Measurements from ENCODE around the gene EDN3. TPM values are rescaled to one million over a fixed set of nuclear protein-coding genes. Genes with fewer than 3 reads are reported as not detected.

Gene EDN3
- total and polyA plus RNA-seq, 2 of the 8 experiments (the other 6 are each of a cell fraction or from before 2014, with no cell fraction given) = 0.17 to 0.38 TPM

GRCh38 chr20:59268870-59269269, 31.5 kb upstream of the EDN3 start:
- no peak overlapping the region for H2BK120ac ChIP-seq (replicated peaks; ENCODE audit: low read depth, low read length)
- H3K14ac ChIP-seq (ENCODE audit: insufficient read length) = no peak overlapping the region
- no peak overlapping the region for H4K91ac ChIP-seq (replicated peaks; ENCODE audit: insufficient read length, low read length)
- H3K23ac ChIP-seq (ENCODE audit: insufficient read length) = no peak overlapping the region
- peaks cover 0 to 13% (median 5%) of the 10 kb centered on the region in 4 experiments; a peak in 4 of 7 replicates for H3K4me1 ChIP-seq (replicated peaks in 1 of 4; ENCODE audit: control insufficient read depth in 3 of 4, insufficient read depth in 4 of 4, low read length in 3 of 4)
- peak overlapping the region; percentile 3; the same call in 1 of the 2 replicates for H3K18ac ChIP-seq (ENCODE audit: extremely low read depth, low read length)
- no peak overlapping the region for H3K4ac ChIP-seq (replicated peaks; ENCODE audit: insufficient read length, low read depth, low read length)
- H3K4me3 ChIP-seq (ENCODE audit: extremely low read depth in 1 of 4, insufficient read depth in 2 of 4, low read depth in 3 of 4, low read length in 4 of 4) = peak overlapping the region in 1 of 4 experiments; percentile 22; a peak in 1 of 8 replicates
- no peaks in the 10 kb centered on the region; the same call in 1 of the 2 replicates for H3K23me2 ChIP-seq (ENCODE audit: low read depth, low read length)
- no peak overlapping the region for H2AFZ ChIP-seq (ENCODE audit: low read length)
- H3K56ac ChIP-seq (replicated peaks; ENCODE audit: insufficient read length, low read depth, low read length) = no peak overlapping the region
- no peaks in the 10 kb centered on the region for H3K36me3 ChIP-seq (ENCODE audit: control insufficient read depth in 2 of 4, insufficient read depth in 4 of 4, low read length in 3 of 4)
- no peak overlapping the region for H2BK15ac ChIP-seq (ENCODE audit: low read length)
- H3K27ac ChIP-seq (ENCODE audit: low read depth, low read length) = no peak overlapping the region
- H3K79me2 ChIP-seq (ENCODE audit: control insufficient read depth in 1 of 2, insufficient read depth in 2 of 2, low read length in 2 of 2) = no peaks in the 10 kb centered on the region
- CTCF ChIA-PET (ENCODE audit: partially characterized antibody) = interaction anchor here (0.7 kb wide), 1 partner anchor 9 kb away, joined by 3 read pairs; no protein-coding TSS in a partner anchor
- H2BK12ac ChIP-seq (ENCODE audit: low read depth, low read length) = no peak overlapping the region
- POLR2A ChIA-PET (ENCODE audit: partially characterized antibody) = interaction anchor here (0.6 to 1.2 kb wide), 2 partner anchors 9 to 332 kb away, joined by 3 read pairs; no protein-coding TSS in a partner anchor
- no peaks in the 10 kb centered on the region for H4K20me1 ChIP-seq (replicated peaks in 1 of 2; ENCODE audit: control insufficient read depth in 1 of 2, insufficient read depth in 2 of 2, low read length in 2 of 2)
- no peak overlapping the region for H2BK20ac ChIP-seq (ENCODE audit: low read length)
- H2AK5ac ChIP-seq (ENCODE audit: low read depth, low read length) = no peak overlapping the region
- 9% methylated on average over 3 of the region's 3 CpGs; no CpG with 5 or more reads in 1 of the 2 experiments for WGBS, 2 experiments (ENCODE audit: extremely low coverage in 1 of 2, insufficient coverage in 1 of 2, insufficient read length in 1 of 2, insufficient replicate concordance in 2 of 2, low coverage in 1 of 2, low lambda C conversion rate in 2 of 2, missing lambda C conversion rate in 1 of 2)
- peak; percentile 23 to 53 for DNase-seq (ENCODE audit: low read depth in 1 of 2, low spot score in 2 of 2)
- H3K9me3 ChIP-seq (ENCODE audit: insufficient read depth in 2 of 2, low read depth in 1 of 2, low read length in 1 of 2) = no peaks in the 10 kb centered on the region
- no peak overlapping the region for H4K5ac ChIP-seq (ENCODE audit: insufficient read length, low read depth, low read length)
- H2BK5ac ChIP-seq (ENCODE audit: low read depth, low read length) = no peak overlapping the region
- no peak overlapping the region for H4K8ac ChIP-seq (ENCODE audit: extremely low read depth, insufficient read depth, low read length)
- H3K27me3 ChIP-seq (replicated peaks in 1 of 4; ENCODE audit: control insufficient read depth in 3 of 4, extremely low read depth in 1 of 4, insufficient read depth in 3 of 4, low read length in 3 of 4) = peaks cover 0 to 3% (median 0%) of the 10 kb centered on the region in 4 experiments; a peak in 4 of 7 replicates
- peak; percentile 79 for FAIRE-seq
- H3K4me2 ChIP-seq (ENCODE audit: insufficient read depth in 1 of 2, low read depth in 2 of 2, low read length in 2 of 2) = peak overlapping the region; percentile 57 to 58; a peak in 3 of 4 replicates
- H3K79me1 ChIP-seq (ENCODE audit: low read depth, low read length) = no peaks in the 10 kb centered on the region
- no peak overlapping the region for H3K9ac ChIP-seq (replicated peaks in 1 of 4; ENCODE audit: extremely low read depth in 1 of 4, low read depth in 3 of 4, low read length in 3 of 4)
- TF ChIP-seq NANOG (IDR thresholded peaks at IDR 0.05; ENCODE audit: insufficient read depth, low read depth, low read length, poor library complexity, severe bottlenecking) = peak; percentile 95
- peak; percentile 90 for TF ChIP-seq TCF12 (IDR thresholded peaks at IDR 0.05; ENCODE audit: low read depth, low read length)
- TF ChIP-seq KDM1A (IDR thresholded peaks at IDR 0.05; ENCODE audit: borderline replicate concordance, low read length) = 0 out of 2 replicates have a peak, but pooled peaks have one; percentile 15
- no peak for TF ChIP-seq BRCA1 (IDR thresholded peaks at IDR 0.05; ENCODE audit: low read depth, low read length)
